ENCODE results near the gene ARHGAP4. TPM values are rescaled to one million over a fixed set of nuclear protein-coding genes. Genes with fewer than 3 reads are reported as not detected.
A peak's percentile ranks its signal among the peaks of the same experiment; 100 is the strongest.

The ARHGAP4 gene
- total and polyA plus RNA-seq, 4 experiments from 2014 or later: 65.4 to 330 (median 222) TPM

DNA sequence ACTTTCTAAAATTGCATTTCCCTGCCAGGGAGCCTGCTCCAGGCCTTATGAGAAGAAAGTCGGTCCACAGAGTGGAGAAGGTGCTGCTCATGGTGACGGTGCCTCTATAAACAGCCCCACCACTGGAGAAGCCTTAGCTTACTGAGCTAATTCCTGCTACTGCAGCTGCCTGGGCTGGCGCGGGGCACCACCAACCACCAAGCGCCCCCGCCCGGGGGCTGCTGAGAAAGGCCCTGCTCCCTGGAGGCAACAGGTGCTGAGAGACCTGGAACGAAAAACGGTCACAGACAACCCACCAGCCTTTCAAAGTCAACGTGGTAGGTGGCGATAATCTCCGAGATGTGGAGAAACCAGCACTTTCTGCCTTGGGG, 42.7 kb upstream of the ARHGAP4 start:
- H3K27ac ChIP-seq (ENCODE audit: low read depth, low read length): peak overlapping the region; percentile 99
- peaks cover 50% of the 10 kb centered on the region for H3K4me1 ChIP-seq (ENCODE audit: insufficient read depth, low read length)
- H3K4me1 Mint-ChIP-seq: peaks cover 13 to 52% (median 37%) of the 10 kb centered on the region in 4 donors
- DNase-seq: peak in 4 of 5 donors; percentile 40 to 69 (median 44)
- peaks cover 5% of the 10 kb centered on the region for H3K36me3 ChIP-seq (ENCODE audit: insufficient read depth, low read length)
- POLR2A ChIA-PET (ENCODE audit: partially characterized antibody): interaction anchor here (0.9 to 10.3 kb wide), 13 partner anchors 9 to 404 kb away, joined by 3 to 176 read pairs (median 4); partner anchors contain the start of genes ARHGAP4 and IRAK1
- intact Hi-C loops (cut with micrococcal nuclease): no loop called here
- no peaks in the 10 kb centered on the region for H3K9me3 ChIP-seq (ENCODE audit: control insufficient read depth in 1 of 2, low read length in 2 of 2)
- CTCF ChIA-PET (ENCODE audit: partially characterized antibody): interaction anchor here (0.8 to 6.1 kb wide), 10 partner anchors 12 to 81 kb away, joined by 3 to 31 read pairs (median 4); partner anchors contain the start of gene ARHGAP4
- peak overlapping the region; percentile 94 to 99 (median 96) for H3K27ac Mint-ChIP-seq
- H3K4me3 Mint-ChIP-seq: peak overlapping the region; percentile 92 to 100 (median 100)
- peaks cover 0 to 1% of the 10 kb centered on the region in 2 donors for H3K27me3 Mint-ChIP-seq
- peak overlapping the region; percentile 42 to 90 for H3K4me3 ChIP-seq (ENCODE audit: low read length in 2 of 2)
- H3K9me3 Mint-ChIP-seq: no peaks in the 10 kb centered on the region
- peaks cover 4 to 18% of the 10 kb centered on the region in 2 donors for H3K36me3 Mint-ChIP-seq
- H3K27me3 ChIP-seq (ENCODE audit: insufficient read depth, low read length): no peaks in the 10 kb centered on the region

- Histone ChIP-seq H3K27me3 (ENCODE audit: insufficient read depth, low read length) (no peaks in the 10 kb centered on the region), H3K4me1 (ENCODE audit: insufficient read depth, low read length) (peaks cover 45% of the 10 kb centered on the region), H3K36me3 (ENCODE audit: insufficient read depth, low read length) (peaks cover 10% of the 10 kb centered on the region), H3K4me3 (ENCODE audit: low read length in 2 of 2) (peak overlapping the region; percentile 42 to 90), H3K9me3 (ENCODE audit: control insufficient read depth in 1 of 2, low read length in 2 of 2) (no peaks in the 10 kb centered on the region), H3K27ac (ENCODE audit: low read depth, low read length) (peak overlapping the region; percentile 99)
- H3K4me3 Mint-ChIP-seq: peak overlapping the region; percentile 92 to 100 (median 100)
- peaks cover 0 to 1% of the 10 kb centered on the region in 2 donors for H3K27me3 Mint-ChIP-seq
- peaks cover 13 to 47% (median 32%) of the 10 kb centered on the region in 4 donors for H3K4me1 Mint-ChIP-seq
- CTCF ChIA-PET (ENCODE audit: partially characterized antibody): interaction anchor here (1.0 to 6.1 kb wide), 10 partner anchors 12 to 82 kb away, joined by 3 to 31 read pairs (median 6); partner anchors contain the start of gene ARHGAP4
- DNase-seq: peak in 1 of 5 donors; percentile 44
- H3K9me3 Mint-ChIP-seq: no peaks in the 10 kb centered on the region
- intact Hi-C loops (cut with micrococcal nuclease): no loop called here
- H3K27ac Mint-ChIP-seq: peak overlapping the region; percentile 94 to 99 (median 96)
- POLR2A ChIA-PET (ENCODE audit: partially characterized antibody): interaction anchor here (0.8 to 10.3 kb wide), 15 partner anchors 9 to 405 kb away, joined by 3 to 176 read pairs (median 4); partner anchors contain the start of genes ARHGAP4 and IRAK1
- H3K36me3 Mint-ChIP-seq: peaks cover 4 to 18% of the 10 kb centered on the region in 2 donors
These were observed 42.2 kb upstream of the ARHGAP4 start for GRCh38 chrX:153968255-153968654.

DNA sequence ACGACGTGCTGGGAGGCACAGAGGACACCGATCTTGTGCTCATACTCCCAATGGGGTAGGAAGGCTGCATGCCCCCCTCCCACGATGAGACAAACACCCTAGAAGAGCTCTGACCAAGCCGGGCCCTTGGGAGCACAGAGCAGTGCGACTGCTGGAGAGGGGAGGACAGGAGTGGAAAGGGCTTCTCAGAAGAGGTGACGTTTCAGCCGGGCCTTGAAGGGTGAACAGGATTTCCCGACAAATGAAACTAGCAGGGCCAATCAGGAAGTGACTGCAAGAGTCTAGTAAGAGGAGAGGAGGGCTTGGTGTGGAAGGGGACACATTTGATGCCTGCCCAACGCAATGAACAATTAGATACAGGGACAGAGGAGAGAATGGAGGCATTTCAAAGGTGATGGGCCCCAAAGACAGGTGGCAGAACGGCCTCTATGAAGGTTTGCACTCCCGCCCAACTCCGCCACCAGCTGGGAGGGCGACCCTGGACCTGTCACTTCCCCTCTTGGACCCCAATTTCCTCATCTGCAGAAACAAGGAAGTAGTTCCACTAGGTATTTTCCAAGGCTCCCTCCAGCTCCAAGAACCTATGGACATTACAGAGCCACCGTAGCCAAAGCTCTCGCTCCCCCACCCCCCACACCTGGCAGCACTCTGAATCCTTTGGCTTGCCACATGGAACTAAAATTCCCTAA, 41.6 kb upstream of the ARHGAP4 start:
- peaks cover 15% of the 10 kb centered on the region for H3K36me3 ChIP-seq (ENCODE audit: insufficient read depth, low read length)
- H3K27ac ChIP-seq (ENCODE audit: low read depth, low read length): peak overlapping the region; percentile 99
- intact Hi-C loops (cut with micrococcal nuclease): no loop called here
- Mint-ChIP-seq H3K27me3 (peaks cover 0 to 1% of the 10 kb centered on the region in 2 donors), H3K36me3 (peaks cover 9 to 18% of the 10 kb centered on the region in 2 donors), H3K27ac (peak overlapping the region; percentile 94 to 99 (median 96)), H3K4me1 (peaks cover 13 to 44% (median 29%) of the 10 kb centered on the region in 4 donors), H3K9me3 (no peaks in the 10 kb centered on the region), H3K4me3 (peak overlapping the region; percentile 92 to 100 (median 100))
- peak; percentile 42 to 70 (median 50) for DNase-seq
- ChIA-PET CTCF (ENCODE audit: partially characterized antibody) (interaction anchor here (1.0 to 6.1 kb wide), 9 partner anchors 15 to 204 kb away, joined by 3 to 31 read pairs (median 6); partner anchors contain the start of genes ARHGAP4 and PLXNB3), POLR2A (ENCODE audit: partially characterized antibody) (interaction anchor here (0.8 to 10.3 kb wide), 14 partner anchors 13 to 430 kb away, joined by 3 to 176 read pairs (median 6); partner anchors contain the start of genes ARHGAP4, AVPR2, IDH3G and IRAK1)
- H3K4me1 ChIP-seq (ENCODE audit: insufficient read depth, low read length): peaks cover 44% of the 10 kb centered on the region
- H3K4me3 ChIP-seq (ENCODE audit: low read length in 2 of 2): peak overlapping the region; percentile 42 to 90
- H3K9me3 ChIP-seq (ENCODE audit: control insufficient read depth in 1 of 2, low read length in 2 of 2): no peaks in the 10 kb centered on the region
- no peaks in the 10 kb centered on the region for H3K27me3 ChIP-seq (ENCODE audit: insufficient read depth, low read length)

DNA sequence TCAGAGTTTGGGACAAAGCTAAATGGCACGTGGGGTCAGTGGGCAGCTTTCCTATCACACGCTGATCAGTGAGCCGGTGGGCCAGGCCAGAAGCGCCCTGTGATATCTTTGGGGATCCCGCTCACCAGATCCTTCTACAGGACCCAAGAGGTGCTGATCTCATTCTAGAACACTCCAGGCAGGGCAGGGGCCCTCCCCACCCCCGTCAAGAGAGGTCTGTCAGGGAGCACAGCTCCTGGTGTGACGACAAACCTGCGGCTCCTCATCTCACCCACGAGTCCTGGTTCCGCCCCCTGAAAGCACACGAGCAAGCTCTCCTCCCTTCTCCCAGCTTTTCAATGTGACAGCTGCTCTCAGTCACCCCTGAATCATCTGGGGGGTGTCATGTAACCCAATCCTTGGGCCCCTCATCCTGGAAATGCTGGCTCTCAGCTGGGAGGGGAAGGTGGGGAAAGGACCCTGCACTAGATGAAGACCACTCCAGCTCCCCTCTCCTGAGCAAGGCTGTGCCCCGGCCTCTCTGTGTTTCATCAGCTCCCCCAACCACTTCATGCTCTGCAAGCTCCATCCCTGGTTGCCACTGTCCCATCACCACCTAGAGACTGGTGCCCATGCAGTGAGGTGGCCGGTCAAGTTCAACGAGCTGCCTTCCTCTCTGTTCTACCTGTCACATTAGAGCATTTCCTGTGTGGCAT, 40.9 kb upstream of the ARHGAP4 start:
- peaks cover 44% of the 10 kb centered on the region for H3K4me1 ChIP-seq (ENCODE audit: insufficient read depth, low read length)
- POLR2A ChIA-PET (ENCODE audit: partially characterized antibody): interaction anchor here (0.9 to 10.3 kb wide), 13 partner anchors 13 to 431 kb away, joined by 3 to 176 read pairs (median 5); partner anchors contain the start of genes ARHGAP4, AVPR2, IDH3G and IRAK1

DNA sequence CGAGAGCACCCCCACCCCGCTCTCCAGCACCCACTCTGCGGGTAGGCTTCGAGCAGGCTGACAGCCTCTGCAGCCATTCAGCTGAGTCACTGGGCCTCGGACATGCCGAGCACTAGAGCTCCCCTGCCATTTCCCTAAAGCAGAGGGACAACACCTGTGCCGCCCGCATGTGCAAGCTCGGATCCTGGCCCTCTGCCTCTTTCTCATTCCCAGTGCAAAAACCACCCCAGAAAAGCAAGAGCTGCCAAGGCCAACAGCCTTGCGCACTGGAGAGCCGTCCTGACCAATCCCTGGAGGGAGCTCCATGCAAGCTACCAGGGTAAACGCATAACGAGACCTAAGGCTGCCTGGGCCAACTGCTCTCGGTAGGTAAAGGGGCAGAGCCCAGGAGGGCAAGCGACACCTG, 40.2 kb upstream of the ARHGAP4 start:
- H3K27me3 Mint-ChIP-seq: no peaks in the 10 kb centered on the region
- Histone ChIP-seq H3K36me3 (ENCODE audit: insufficient read depth, low read length) (peaks cover 29% of the 10 kb centered on the region), H3K4me3 (ENCODE audit: low read length in 2 of 2) (no peak overlapping the region), H3K4me1 (ENCODE audit: insufficient read depth, low read length) (peaks cover 44% of the 10 kb centered on the region), H3K27ac (ENCODE audit: low read depth, low read length) (peak overlapping the region; percentile 99), H3K27me3 (ENCODE audit: insufficient read depth, low read length) (no peaks in the 10 kb centered on the region), H3K9me3 (ENCODE audit: control insufficient read depth in 1 of 2, low read length in 2 of 2) (no peaks in the 10 kb centered on the region)
- H3K36me3 Mint-ChIP-seq: peaks cover 14 to 21% of the 10 kb centered on the region in 2 donors
- no peaks in the 10 kb centered on the region for H3K9me3 Mint-ChIP-seq
- peaks cover 13 to 44% (median 27%) of the 10 kb centered on the region in 4 donors for H3K4me1 Mint-ChIP-seq
- H3K27ac Mint-ChIP-seq: peak overlapping the region in 5 of 7 donors; percentile 94 to 98 (median 95)
- POLR2A ChIA-PET (ENCODE audit: partially characterized antibody): interaction anchor here (0.6 to 10.3 kb wide), 12 partner anchors 12 to 432 kb away, joined by 3 to 176 read pairs (median 5); partner anchors contain the start of genes ARHGAP4, AVPR2, IDH3G and RPL10
- CTCF ChIA-PET (ENCODE audit: partially characterized antibody): interaction anchor here (0.6 to 6.1 kb wide), 7 partner anchors 13 to 407 kb away, joined by 3 to 31 read pairs (median 12); partner anchors contain the start of genes ARHGAP4 and PLXNB3
- intact Hi-C loops (cut with micrococcal nuclease): no loop called here
- peak overlapping the region in 7 of 8 donors; percentile 21 to 100 (median 100) for H3K4me3 Mint-ChIP-seq
- DNase-seq: no peak

More for the DNA sequence above, 40.9 kb upstream of the ARHGAP4 start:
- peak overlapping the region; percentile 92 to 100 (median 100) for H3K4me3 Mint-ChIP-seq
- peaks cover 0 to 1% of the 10 kb centered on the region in 2 donors for H3K27me3 Mint-ChIP-seq
- peak overlapping the region; percentile 94 to 99 (median 96) for H3K27ac Mint-ChIP-seq
- H3K9me3 Mint-ChIP-seq: no peaks in the 10 kb centered on the region
- Histone ChIP-seq H3K9me3 (ENCODE audit: control insufficient read depth in 1 of 2, low read length in 2 of 2) (no peaks in the 10 kb centered on the region), H3K27ac (ENCODE audit: low read depth, low read length) (peak overlapping the region; percentile 99), H3K36me3 (ENCODE audit: insufficient read depth, low read length) (peaks cover 22% of the 10 kb centered on the region), H3K4me3 (ENCODE audit: low read length in 2 of 2) (peak overlapping the region; percentile 24 to 90), H3K27me3 (ENCODE audit: insufficient read depth, low read length) (no peaks in the 10 kb centered on the region)
- H3K4me1 Mint-ChIP-seq: peaks cover 13 to 44% (median 29%) of the 10 kb centered on the region in 4 donors
- peak in 1 of 5 donors; percentile 74 for DNase-seq
- H3K36me3 Mint-ChIP-seq: peaks cover 16 to 18% of the 10 kb centered on the region in 2 donors
- intact Hi-C loops (cut with micrococcal nuclease): no loop called here
- CTCF ChIA-PET (ENCODE audit: partially characterized antibody): interaction anchor here (1.0 to 6.1 kb wide), 7 partner anchors 14 to 407 kb away, joined by 3 to 31 read pairs (median 12); partner anchors contain the start of genes ARHGAP4 and PLXNB3

DNA sequence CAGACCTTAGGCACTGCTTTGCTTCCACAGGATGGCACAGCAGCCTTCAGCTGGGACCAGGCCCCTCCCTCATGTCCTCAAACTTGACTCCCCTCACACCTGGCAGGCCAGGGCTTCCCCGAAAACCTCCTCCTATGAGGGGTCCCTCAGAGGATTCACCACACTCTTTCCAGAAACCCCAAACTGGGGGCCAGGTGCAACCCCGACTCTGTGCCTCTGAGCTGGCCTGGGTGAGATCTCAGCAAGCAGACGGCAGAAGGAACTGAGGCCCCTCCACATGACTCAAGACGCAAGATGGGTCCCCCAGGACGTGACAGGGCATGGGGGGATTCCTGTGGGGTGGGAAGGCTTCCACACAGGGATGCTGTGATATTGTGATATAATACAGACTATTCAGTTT, 39.3 kb upstream of the ARHGAP4 start:
- Mint-ChIP-seq H3K4me1 (peaks cover 13 to 44% (median 27%) of the 10 kb centered on the region in 4 donors), H3K36me3 (peaks cover 17 to 29% of the 10 kb centered on the region in 2 donors), H3K9me3 (no peaks in the 10 kb centered on the region), H3K27me3 (no peaks in the 10 kb centered on the region), H3K27ac (peak overlapping the region in 4 of 7 donors; percentile 36 to 97 (median 61)), H3K4me3 (peak overlapping the region in 2 of 8 donors; percentile 13 to 44)
- Histone ChIP-seq H3K4me3 (ENCODE audit: low read length in 2 of 2) (no peak overlapping the region), H3K27me3 (ENCODE audit: insufficient read depth, low read length) (no peaks in the 10 kb centered on the region), H3K4me1 (ENCODE audit: insufficient read depth, low read length) (peaks cover 44% of the 10 kb centered on the region), H3K27ac (ENCODE audit: low read depth, low read length) (no peak overlapping the region), H3K36me3 (ENCODE audit: insufficient read depth, low read length) (peaks cover 34% of the 10 kb centered on the region), H3K9me3 (ENCODE audit: control insufficient read depth in 1 of 2, low read length in 2 of 2) (no peaks in the 10 kb centered on the region)
- CTCF ChIA-PET (ENCODE audit: partially characterized antibody): interaction anchor here (2.5 kb wide), 1 partner anchor 18 kb away, joined by 6 read pairs; no protein-coding TSS in a partner anchor
- intact Hi-C loops (cut with micrococcal nuclease): no loop called here
- DNase-seq: peak in 1 of 5 donors; percentile 3
- POLR2A ChIA-PET (ENCODE audit: partially characterized antibody): interaction anchor here (10.3 kb wide), 1 partner anchor 40 kb away, joined by 176 read pairs; the partner anchor contains the start of gene ARHGAP4

Data from CD4-positive, alpha-beta memory T cell (primary cell).